Renal cortical epithelial cell (primary cell): Measurements from ENCODE around the gene TPSG1. TPM values are rescaled to one million over a fixed set of nuclear protein-coding genes. Genes with fewer than 3 reads are reported as not detected.
"Not testable (repeated sequence)": the region's sequence is repeated elsewhere in the genome, so short reads cannot be mapped to it uniquely, and the experiment has no call there.

Source experiments
- DNase-seq: peaks from one replicate; pipeline ENCODE4 v3.0.0-alpha.2; 2011; ENCODE audit warnings: low read depth
- total RNA-seq: library from RNA; depleted of rRNA; stranded (reverse); fragments of >200 nt; gene quantifications from 2 replicates; pipeline ENCODE4 v1.2.3, GENCODE V29; 2014

Gene TPSG1
- total RNA-seq, 1 donor from 2014 or later, result not detected

GRCh38 chr16:1215574-1216295 lies 9.3 kb downstream of the TPSG1 start:
- DNase-seq, result no peak

- no peak for DNase-seq
Measured at GRCh38 chr16:1214719-1215118, 10.3 kb downstream of the TPSG1 start.

GRCh38 chr16:1213796-1214372 lies 11.2 kb downstream of the TPSG1 start:
- DNase-seq, result no peak

GRCh38 chr16:1213231-1213630 lies 11.8 kb downstream of the TPSG1 start:
- DNase-seq, result no peak

GRCh38 chr16:1212616-1213194 lies 12.4 kb downstream of the TPSG1 start:
- no peak for DNase-seq

DNA sequence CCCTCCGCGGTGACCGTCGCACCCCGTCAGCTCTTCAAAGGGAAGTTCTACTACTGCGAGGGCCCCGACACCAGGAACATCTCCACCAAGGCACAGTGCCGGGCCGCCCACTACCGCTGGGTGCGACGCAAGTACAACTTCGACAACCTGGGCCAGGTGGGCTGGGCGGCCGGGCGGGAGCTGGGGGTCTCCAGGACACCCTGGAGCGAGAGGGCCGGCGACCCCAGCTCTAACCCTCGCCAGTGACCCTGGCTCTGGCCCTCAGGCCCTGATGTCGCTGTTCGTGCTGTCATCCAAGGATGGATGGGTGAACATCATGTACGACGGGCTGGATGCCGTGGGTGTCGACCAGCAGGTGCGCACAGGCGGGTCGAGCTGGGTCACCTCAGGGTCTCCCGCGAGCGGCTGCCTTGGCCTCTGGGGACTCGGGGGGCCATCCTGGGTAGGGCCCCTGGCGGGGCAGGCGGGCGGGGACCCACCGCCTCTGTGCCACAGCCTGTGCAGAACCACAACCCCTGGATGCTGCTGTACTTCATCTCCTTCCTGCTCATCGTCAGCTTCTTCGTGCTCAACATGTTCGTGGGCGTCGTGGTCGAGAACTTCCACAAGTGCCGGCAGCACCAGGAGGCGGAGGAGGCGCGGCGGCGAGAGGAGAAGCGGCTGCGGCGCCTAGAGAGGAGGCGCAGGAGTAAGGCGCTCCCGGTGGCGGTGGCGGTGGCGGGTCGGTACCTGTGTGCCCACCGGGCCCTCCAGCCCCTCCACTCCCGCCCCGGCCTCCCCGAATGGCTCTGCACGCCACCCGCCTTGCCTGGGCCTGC lies 13.4 kb downstream of the TPSG1 start:
- DNase-seq, result no peak

DNA sequence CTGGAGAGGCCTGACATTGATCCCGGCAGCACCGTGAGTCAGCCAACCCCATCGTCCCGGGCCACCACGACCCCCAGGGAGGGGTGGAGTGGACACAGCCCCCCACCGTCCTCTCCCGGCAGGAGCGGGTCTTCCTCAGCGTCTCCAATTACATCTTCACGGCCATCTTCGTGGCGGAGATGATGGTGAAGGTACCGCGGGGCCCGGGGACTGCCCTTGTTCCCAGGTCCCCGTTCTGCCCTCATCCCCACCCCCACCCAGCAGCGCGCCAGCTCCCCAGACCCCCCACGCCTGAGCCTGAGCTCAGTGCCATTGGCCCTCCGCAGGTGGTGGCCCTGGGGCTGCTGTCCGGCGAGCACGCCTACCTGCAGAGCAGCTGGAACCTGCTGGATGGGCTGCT lies 14.6 kb downstream of the TPSG1 start:
- DNase-seq, result no peak

DNA sequence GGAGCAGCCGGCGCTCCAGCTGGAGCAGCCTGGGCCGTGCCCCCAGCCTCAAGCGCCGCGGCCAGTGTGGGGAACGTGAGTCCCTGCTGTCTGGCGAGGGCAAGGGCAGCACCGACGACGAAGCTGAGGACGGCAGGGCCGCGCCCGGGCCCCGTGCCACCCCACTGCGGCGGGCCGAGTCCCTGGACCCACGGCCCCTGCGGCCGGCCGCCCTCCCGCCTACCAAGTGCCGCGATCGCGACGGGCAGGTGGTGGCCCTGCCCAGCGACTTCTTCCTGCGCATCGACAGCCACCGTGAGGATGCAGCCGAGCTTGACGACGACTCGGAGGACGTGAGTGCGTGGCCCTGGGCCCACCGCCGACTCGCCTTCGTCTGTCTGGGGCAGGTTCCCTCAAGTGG lies 16.0 kb downstream of the TPSG1 start:
- DNase-seq, result no peak

GRCh38 chr16:1208239-1208830 lies 16.7 kb downstream of the TPSG1 start:
- no peak for DNase-seq

- no peak for DNase-seq
Measured at GRCh38 chr16:1206786-1207185, 18.3 kb downstream of the TPSG1 start.

DNA sequence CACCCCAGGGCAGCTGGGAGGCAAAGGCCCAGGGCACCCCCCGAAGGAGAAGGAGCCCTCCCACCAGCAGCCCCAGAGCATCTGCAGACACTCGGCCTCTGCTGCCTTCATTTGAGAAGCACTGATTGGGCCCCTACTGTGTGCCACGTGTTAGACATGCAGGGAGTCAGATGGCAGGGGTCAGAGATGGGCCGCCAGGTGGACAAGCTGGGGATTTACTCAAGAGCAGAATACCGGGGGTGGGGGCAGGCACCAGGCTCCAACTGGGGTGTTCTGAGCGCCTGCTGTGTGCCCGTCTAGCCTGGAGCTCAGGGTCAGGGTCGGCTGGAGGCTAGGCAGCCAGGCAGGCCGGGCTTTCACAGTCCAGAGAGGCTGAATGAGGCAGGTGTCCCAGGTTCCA lies 18.7 kb downstream of the TPSG1 start:
- DNase-seq, result no peak

- DNase-seq, result no peak
Measured at GRCh38 chr16:1204933-1205332, 20.1 kb downstream of the TPSG1 start.

DNA sequence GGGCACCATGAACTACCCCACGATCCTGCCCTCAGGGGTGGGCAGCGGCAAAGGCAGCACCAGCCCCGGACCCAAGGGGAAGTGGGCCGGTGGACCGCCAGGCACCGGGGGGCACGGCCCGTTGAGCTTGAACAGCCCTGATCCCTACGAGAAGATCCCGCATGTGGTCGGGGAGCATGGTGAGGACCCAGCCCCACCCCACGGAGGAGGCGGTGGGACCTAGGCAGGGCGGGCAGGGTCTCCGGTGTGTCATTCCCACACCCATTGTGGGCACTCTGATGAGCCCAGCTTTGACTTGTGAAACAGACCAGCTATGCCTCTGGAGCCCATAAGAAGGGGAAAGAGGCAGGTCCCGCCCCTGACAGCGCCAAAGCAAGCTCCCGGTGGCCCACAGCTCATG lies 22.8 kb downstream of the TPSG1 start:
- no peak for DNase-seq

- DNase-seq, result no peak
Measured at GRCh38 chr16:1201444-1201843, 23.6 kb downstream of the TPSG1 start.

DNA sequence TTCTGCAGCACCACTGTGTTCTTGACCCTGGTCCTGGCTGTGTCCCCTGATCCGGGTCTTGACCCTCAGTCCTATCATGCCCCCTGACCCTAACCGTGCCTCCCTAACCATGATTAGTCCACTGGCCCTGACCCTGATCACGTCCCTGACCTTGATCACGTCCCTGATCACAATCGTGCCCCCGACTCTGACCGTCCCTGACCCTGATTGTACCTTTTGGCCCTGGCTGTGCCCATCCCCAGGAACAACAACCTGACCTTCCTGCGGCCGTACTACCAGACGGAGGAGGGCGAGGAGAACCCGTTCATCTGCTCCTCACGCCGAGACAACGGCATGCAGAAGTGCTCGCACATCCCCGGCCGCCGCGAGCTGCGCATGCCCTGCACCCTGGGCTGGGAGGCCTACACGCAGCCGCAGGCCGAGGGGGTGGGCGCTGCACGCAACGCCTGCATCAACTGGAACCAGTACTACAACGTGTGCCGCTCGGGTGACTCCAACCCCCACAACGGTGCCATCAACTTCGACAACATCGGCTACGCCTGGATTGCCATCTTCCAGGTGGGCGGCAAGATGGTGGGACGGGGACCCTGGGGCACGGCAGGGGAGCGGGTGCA lies 24.9 kb downstream of the TPSG1 start:
- no peak for DNase-seq

DNA sequence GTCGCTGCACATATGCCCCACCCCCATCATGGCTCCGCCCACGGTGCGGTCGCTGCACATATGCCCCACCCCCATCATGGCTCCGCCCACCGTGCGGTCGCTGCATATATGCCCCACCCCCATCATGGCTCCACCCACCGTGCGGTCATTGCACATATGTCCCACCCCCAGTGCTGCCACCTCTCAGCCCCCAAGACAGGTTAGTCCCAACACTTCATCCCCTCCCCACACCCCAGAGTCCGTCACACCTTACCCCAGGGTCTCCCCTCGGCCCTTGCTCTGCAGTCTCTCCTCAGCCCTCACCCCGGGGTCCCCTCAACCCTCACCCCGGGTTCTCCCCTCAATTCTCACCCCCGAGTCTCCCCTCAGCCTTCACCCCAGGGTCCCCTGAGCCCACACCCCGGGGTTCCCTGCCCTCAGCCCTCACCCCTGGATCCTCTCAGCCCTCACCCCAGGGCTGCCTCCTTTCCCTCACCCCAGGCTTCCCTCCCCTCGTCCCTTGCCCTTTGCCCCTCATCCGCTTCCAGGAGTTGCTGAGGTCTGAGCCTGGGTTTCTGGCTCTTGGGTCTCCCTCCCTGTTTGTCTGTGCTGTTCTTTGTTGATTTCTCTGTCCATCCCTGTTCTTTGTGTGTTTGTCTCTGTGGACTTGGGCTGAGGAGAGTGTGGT lies 25.6 kb downstream of the TPSG1 start:
- DNase-seq, result no peak

GRCh38 chr16:1198671-1199346 lies 26.3 kb downstream of the TPSG1 start:
- DNase-seq, result not testable (repeated sequence)

DNA sequence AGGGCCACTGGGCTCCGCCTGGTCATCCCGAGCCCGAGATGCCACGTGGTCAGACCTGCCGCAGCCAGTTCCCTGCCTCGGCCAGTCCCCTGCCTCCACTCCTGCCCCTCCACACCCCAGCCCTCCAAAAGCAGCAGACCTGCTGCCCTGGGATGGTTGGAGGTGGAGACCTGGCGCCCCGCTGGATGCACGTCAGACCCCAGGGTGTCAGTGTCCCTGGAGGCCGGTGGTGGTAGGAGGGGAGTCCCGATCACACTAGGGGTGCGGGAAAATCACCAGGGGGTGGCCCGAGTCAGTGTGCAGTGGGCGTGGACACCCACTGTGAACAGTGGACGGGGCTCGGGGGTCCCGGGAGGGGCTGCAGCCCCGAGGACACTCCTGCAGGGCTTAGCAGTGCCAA lies 26.9 kb downstream of the TPSG1 start:
- no peak for DNase-seq

DNA sequence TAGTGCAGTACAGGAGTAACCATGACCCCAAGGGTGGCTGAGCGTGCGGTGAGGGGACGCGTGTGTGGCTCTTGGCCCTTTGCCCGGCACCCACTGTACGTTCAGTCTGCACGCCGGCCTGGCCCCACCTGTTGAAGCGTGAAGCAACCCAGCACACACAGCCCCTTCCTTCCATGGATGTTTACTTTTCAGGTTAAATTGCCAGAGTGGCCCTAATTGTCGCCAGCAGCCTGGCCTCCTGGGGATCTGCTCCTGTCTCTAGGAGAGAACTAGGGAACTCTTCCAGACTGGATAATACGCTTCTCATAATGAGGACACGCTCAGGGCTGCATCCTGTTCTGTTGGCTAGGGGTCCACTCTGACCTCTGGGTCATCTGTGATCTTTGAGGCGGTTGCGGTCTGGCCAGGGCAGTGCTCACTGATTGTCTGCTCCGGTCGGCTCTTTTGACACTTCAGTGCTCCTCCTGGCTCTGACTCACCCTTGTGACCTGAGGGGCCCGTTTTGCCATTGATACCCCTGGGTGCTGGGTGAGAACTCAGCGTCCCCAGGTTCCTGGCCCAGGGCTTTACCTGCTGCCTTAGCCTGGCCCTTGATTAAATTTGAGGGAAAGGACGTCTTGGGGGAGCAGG lies 27.7 kb downstream of the TPSG1 start:
- DNase-seq, result no peak

DNA sequence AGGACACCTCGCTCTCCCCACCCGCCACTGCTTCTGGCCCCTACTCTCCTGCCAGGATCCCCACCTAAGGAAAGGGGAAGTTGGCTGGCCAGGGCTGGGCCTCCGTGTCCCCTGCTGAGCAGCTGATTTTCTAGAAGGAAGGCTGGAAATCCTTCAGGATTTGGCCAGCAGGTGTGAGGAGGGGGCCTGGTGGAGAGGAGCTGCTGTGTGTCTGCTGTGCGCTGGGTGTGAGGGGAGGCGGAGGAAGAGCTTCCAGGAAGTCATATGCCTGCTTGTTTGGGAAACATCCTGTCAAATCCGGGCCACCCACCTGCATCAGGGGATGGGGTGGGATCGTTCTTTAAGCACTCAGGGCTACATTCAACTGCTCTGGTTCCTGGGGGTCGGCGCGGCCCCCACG lies 28.6 kb downstream of the TPSG1 start:
- no peak for DNase-seq
